KMS-11 (cell line): Measurements from ENCODE around the gene NFE2.

Experiments
- H2AFZ ChIP-seq: fragments of 200-600 bp; sonication (generic); 2 replicates; pipeline ENCODE4 v1.6.1; 2016; ENCODE audit warnings: antibody characterized with exemption, mixed run types, low read depth
- H3K27ac ChIP-seq: fragments of 200-600 bp; sonication (generic); 2 replicates; pipeline ENCODE4 v1.6.1; 2016; ENCODE audit warnings: mild to moderate bottlenecking, mixed run types
- H3K27me3 ChIP-seq: fragments of 200-600 bp; sonication (generic); 2 replicates; pipeline ENCODE4 v1.6.1; 2017; ENCODE audit warnings: mild to moderate bottlenecking, low read depth, mixed run types, moderate library complexity; ENCODE audit not compliant: insufficient read depth
- H3K36me3 ChIP-seq: fragments of 200-600 bp; sonication (generic); 2 replicates; pipeline ENCODE4 v1.6.1; 2017; ENCODE audit warnings: mild to moderate bottlenecking, mixed run types; ENCODE audit not compliant: insufficient read depth
- H3K4me1 ChIP-seq: fragments of 200-600 bp; sonication (generic); 2 replicates; pipeline ENCODE4 v1.6.1; 2016; ENCODE audit warnings: mild to moderate bottlenecking, low read depth, mixed run types; ENCODE audit not compliant: poor library complexity, severe bottlenecking
- H3K4me2 ChIP-seq: fragments of 200-600 bp; sonication (generic); 2 replicates; pipeline ENCODE4 v1.7.0; 2016; ENCODE audit warnings: mild to moderate bottlenecking, mixed run types
- H3K4me3 ChIP-seq: fragments of 200-600 bp; sonication (generic); IDR thresholded peaks from 2 replicates; pipeline ENCODE4 v1.6.1; 2017; ENCODE audit warnings: low read depth, low read length, mixed read lengths; ENCODE audit not compliant: insufficient read depth
- H3K79me2 ChIP-seq: fragments of 200-600 bp; sonication (generic); 2 replicates; pipeline ENCODE4 v1.6.1; 2016; ENCODE audit warnings: low read depth, mixed run types; ENCODE audit not compliant: insufficient read depth
- H3K9ac ChIP-seq: fragments of 200-600 bp; sonication (generic); 2 replicates; pipeline ENCODE4 v1.6.1; 2016; ENCODE audit warnings: mild to moderate bottlenecking, mixed run types
- H4K20me1 ChIP-seq: fragments of 200-600 bp; sonication (generic); 2 replicates; pipeline ENCODE4 v1.6.1; 2016; ENCODE audit warnings: mild to moderate bottlenecking, mixed run types; ENCODE audit not compliant: insufficient read depth
- CTCF ChIP-seq: fragments of 200-600 bp; sonication (generic); conservative IDR thresholded peaks from 2 replicates; pipeline ENCODE4 v1.6.1; 2017; ENCODE audit warnings: low read depth, mild to moderate bottlenecking, antibody characterized with exemption, low read length, moderate library complexity, mixed read lengths

Gene NFE2

DNA sequence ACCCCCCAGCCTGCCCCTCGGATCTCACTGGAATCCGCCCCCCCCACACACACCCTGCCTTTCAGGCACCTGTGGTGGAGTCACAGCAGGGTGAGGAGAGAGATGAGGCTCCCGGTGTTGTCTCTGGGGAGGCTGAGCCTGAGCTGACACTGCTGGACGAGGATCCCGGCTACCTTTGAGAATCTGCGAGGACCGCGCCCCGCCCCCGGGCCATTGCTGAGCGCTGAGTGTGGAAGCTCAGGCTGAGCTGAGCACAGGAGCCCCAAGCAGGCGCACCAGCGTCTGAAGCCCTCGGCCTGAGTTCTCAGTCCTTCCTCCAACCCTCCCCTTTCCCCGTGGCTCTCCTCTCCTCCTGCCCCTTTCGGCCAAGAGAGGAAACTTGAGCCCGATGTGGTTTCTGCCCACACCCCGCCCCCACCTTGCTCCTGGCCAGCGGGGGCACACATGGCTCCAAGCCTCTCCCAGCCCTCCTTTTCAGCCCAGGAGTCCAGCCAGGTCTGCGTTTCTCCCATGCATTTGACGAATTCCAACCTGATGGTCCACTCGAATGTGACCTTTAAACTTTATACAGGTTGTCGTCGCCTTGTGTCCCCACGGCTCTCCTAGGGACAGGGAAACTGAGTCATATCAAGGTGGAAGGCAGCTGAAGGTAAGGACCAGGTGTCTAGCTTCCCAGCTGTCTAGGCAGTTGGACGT lies at the start of gene NFE2:
TSS of gene NFE2 (minus strand) at position 284 of the 696 bp plus-strand sequence. CDS start 5,767 bp downstream, outside the sequence.
- Histone ChIP-seq H3K4me3 (no peak within 1 kb of the TSS), H3K9ac (no peak within 1 kb of the TSS)

DNA sequence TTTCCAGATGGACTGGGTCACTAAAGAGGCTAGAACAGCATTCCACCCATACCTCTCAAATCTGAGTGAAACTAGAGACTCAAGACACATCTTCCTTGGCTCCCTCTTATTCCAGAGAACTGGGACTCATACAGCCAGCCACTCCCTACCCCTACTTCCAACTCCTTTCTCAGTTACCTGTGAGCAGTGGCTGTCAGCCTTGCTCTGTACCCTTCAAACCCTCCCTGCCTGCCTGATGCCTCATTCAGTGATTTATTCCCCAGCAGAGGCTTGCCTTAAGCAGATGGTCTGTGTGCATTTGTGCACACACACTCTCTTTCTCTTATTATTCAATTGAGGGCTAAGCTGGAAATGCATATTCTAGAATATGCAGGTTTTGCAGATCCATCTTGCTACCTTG lies 48.9 kb upstream of the NFE2 start:
- Histone ChIP-seq H3K27me3 (no peaks in the 10 kb centered on the region; the same call in 1 of the 2 replicates), H3K79me2 (no peaks in the 10 kb centered on the region), H3K4me3 (no peak overlapping the region), H3K4me1 (no peaks in the 10 kb centered on the region), H3K4me2 (no peak overlapping the region), H4K20me1 (no peaks in the 10 kb centered on the region), H3K36me3 (peaks cover 7% of the 10 kb centered on the region; the same call in 1 of the 2 replicates), H3K9ac (no peak overlapping the region), H3K27ac (no peak overlapping the region), H2AFZ (no peak overlapping the region)
- no peak for TF ChIP-seq CTCF

More for the DNA sequence above, at the start of gene NFE2:
- no peak for TF ChIP-seq CTCF
- Histone ChIP-seq H3K27me3 (peaks cover 40% of the 10 kb centered on the region), H3K4me1 (peaks cover 9% of the 10 kb centered on the region), H3K4me2 (peak within 1 kb of the TSS; percentile 53), H3K27ac (no peak within 1 kb of the TSS), H4K20me1 (no peaks in the 10 kb centered on the region), H3K79me2 (no peaks in the 10 kb centered on the region), H3K36me3 (no peaks in the 10 kb centered on the region), H2AFZ (peak within 1 kb of the TSS; percentile 35)

DNA sequence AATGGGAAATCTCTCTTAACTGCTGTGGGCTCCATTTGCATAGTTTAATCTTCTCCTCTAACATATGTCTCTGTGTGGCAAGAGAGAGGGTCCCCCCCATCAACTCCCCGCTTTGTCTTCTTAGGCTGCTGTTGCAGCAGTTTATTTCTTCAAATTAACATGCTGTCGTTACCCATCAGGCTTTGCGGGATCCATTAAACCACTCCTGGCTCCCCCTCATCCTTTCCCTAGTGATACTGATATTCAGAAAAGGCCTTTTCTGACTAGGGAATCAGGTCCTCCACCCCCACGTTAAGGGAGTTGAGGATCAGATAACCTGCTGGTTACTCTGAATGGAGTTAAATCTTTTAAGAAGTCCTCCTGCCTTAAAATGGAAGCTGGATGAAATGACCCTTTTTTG lies 48.2 kb upstream of the NFE2 start:
- H3K36me3 ChIP-seq, result peaks cover 7% of the 10 kb centered on the region; the same call in 1 of the 2 replicates
- no peaks in the 10 kb centered on the region; the same call in 1 of the 2 replicates for H3K27me3 ChIP-seq
- H3K79me2 ChIP-seq, result no peaks in the 10 kb centered on the region
- H3K27ac ChIP-seq, result no peak overlapping the region
- no peak for TF ChIP-seq CTCF
- no peaks in the 10 kb centered on the region for H4K20me1 ChIP-seq
- H3K9ac ChIP-seq, result no peak overlapping the region
- H3K4me1 ChIP-seq, result no peaks in the 10 kb centered on the region
- no peak overlapping the region for H2AFZ ChIP-seq
- no peak overlapping the region for H3K4me3 ChIP-seq
- no peak overlapping the region for H3K4me2 ChIP-seq

DNA sequence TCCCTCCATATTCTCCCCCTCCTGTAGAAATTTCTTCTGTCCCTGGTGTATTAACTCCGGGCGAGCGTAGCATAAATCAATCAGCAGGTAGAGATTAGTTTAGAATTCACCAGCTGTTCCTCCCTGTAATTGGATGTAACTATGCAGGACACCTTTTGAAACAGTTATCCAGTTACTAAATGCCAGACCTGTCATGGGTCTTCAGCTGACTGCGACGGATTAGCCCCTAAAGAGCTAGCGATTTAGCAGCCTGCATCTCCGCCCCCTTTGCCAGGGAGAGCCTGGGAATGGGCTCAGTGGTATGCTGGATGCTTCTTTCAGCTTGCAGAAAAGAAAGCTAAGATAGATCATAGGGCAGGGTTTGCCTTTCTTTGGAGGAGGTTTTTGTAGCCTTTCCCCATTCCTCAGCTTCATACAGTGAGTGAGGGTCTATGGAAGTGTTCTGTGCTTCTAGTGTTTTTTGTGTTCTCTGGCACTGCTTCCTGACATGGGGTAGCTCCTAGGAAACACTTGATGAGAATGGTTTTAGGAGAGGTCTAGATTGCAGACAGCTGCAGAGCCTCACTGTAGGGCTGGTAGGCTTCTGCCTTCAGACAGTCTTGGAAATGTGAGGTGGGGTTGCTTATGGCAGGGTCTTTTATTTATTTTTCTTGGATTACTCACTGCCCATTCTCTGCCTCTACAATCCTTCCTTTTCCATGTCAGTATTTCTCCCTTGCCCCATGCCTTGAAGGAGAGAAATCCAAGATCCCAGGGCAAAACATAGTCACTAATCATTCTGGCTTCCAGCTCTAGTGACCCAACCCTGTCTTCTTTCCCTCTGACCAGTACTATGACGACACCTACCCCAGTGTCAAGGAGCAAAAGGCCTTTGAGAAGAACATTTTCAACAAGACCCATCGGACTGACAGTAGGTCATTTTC lies 40.8 kb upstream of the NFE2 start:
- H3K27me3 ChIP-seq, result no peaks in the 10 kb centered on the region
- no peak overlapping the region for H3K4me3 ChIP-seq
- H3K27ac ChIP-seq, result no peak overlapping the region
- no peaks in the 10 kb centered on the region; the same call in 1 of the 2 replicates for H3K79me2 ChIP-seq
- no peaks in the 10 kb centered on the region for H3K4me1 ChIP-seq
- no peak overlapping the region for H3K9ac ChIP-seq
- 0 out of 2 replicates have a peak, but pooled peaks cover 4% of the 10 kb centered on the region for H4K20me1 ChIP-seq
- no peak overlapping the region for H2AFZ ChIP-seq
- H3K36me3 ChIP-seq, result peaks cover 7% of the 10 kb centered on the region; the same call in 1 of the 2 replicates
- no peak overlapping the region for H3K4me2 ChIP-seq
- no peak for TF ChIP-seq CTCF
